WI38 (cell line): ENCODE measurements around the gene RGS9BP.
"Not testable (repeated sequence)": the region's sequence is repeated elsewhere in the genome, so short reads cannot be mapped to it uniquely, and the experiment has no call there.

Source experiments
- H3K4me3 ChIP-seq: 2 replicates; pipeline ENCODE4 v1.5.1; 2011; ENCODE audit warnings: low read depth, mild to moderate bottlenecking, control low read depth, low read length
- CTCF ChIP-seq: IDR thresholded peaks from 2 replicates; pipeline ENCODE4 v1.5.1; 2012; ENCODE audit warnings: low read depth, mild to moderate bottlenecking, control low read depth, low read length

The RGS9BP gene

GRCh38 chr19:32691291-32691951, 15.8 kb downstream of the RGS9BP start, which contains the start of gene NUDT19:
TSS of gene NUDT19 (plus strand) at chr19:32691821. CDS start at chr19:32691961, 140 bp downstream.
- no peak for TF ChIP-seq CTCF
- peak within 1 kb of the TSS; percentile 70 for H3K4me3 ChIP-seq

GRCh38 chr19:32691952-32692726, 16.5 kb downstream of the RGS9BP start:
- TF ChIP-seq CTCF, result no peak
- peak overlapping the region; percentile 70 for H3K4me3 ChIP-seq

- H3K4me3 ChIP-seq, result peak overlapping the region; percentile 70
- TF ChIP-seq CTCF, result no peak
Measured at GRCh38 chr19:32692727-32693061, 17.0 kb downstream of the RGS9BP start.

DNA sequence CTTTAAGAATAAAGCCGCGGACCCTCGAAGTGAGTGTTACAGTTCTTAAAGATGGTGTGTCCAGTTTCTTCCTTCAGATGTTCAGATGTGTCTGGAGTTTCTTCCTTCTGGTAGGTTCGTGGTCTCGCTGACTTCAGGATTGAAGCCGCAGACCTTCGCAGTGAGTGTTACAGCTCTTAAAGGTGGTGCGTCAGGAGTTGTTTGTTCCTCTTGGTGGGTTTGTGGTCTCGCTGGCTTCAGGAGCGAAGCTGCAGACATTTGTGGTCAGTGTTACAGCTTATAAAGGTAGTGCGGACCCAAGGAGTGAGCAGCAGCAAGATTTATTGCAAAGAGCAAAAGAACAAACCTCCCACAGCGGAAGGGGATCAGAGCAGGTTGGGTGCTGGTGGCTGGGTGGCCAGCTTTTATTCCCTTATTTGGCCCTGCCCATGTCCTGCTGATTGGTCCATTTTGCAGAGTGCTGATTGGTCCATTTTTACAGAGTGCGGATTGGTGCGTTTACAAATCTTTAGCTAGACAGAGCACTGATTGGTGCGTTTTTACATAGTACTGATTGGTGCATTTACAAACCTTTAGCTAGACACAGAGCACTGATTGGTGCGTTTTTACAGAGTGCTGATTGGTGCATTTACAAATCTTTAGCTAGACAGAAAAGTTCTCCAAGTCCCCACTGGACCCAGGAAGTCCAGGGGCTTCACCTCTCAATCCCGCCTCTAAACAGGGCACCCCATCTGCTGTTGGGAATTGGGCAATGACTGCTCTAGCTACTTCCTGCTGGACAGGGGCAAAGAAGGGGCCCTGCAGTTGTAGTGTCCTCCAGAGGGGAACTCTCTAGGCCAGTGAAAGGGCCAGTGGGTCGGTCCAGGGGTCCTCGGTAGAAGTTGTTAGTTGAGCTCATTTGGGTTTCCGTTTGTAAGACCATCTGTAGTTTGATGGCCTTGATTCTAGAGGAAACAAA, 17.8 kb downstream of the RGS9BP start:
- peak overlapping the region; percentile 70 for H3K4me3 ChIP-seq

- not testable (repeated sequence) for H3K4me3 ChIP-seq
Measured at GRCh38 chr19:32694316-32694715, 18.7 kb downstream of the RGS9BP start.

DNA sequence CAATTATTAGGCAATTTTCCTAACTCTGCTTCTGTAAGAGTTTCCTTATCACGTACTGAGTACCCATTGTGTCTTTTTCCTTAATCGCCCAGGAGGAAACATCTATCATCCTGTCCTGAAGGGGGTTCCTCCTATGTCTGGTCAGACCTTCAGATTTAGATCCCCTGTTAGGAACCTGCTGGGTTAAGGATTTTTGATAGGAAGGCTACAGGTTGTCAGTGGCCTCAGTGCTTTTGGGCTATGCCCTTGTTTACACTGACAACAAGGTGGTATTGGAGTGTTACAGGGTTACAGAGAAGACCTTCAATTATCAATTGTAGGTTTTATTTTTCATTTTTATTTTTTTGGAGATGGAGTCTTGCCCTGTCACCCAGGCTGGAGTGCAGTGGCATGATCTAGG, 19.2 kb downstream of the RGS9BP start:
- H3K4me3 ChIP-seq, result not testable (repeated sequence)

DNA sequence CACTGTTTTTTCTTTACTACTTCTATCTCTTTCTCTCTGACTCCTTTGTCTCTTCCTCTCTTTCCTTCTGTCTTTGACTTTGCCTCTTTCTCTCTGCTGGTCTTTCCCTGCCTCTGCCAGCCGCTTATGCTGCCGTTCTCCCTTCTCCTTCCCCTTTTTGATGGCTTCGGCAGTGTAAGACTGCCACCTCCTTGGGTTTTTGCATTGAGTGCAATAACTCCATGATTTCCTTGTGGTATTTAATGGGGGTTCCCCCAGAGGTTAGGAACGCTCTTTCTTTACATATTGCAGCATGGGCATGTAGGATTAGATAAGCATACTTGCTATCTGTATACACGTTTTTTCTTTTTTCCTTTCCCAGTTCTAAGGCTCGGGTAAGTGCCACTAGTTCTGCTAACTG, 19.9 kb downstream of the RGS9BP start:
- H3K4me3 ChIP-seq, result not testable (repeated sequence)

- H3K4me3 ChIP-seq, result not testable (repeated sequence)
Measured at GRCh38 chr19:32696771-32697170, 21.1 kb downstream of the RGS9BP start.

DNA sequence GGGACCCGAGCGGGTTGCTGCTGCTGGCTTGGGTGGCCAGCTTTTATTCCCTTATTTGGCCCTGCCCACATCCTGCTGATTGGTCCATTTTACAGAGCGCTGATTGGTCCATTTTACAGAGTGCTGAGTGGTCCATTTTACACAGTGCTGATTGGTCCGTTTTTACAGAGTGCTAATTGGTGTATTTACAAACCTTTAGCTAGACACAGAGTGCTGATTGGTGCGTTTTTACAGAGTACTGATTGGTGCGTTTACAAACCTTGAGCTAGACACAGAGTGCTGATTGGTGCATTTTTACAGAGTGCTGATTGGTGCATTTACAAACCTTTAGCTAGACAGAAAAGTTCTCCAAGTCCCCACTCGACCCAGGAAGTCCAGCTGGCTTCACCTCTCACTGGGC, 24.5 kb downstream of the RGS9BP start:
- H3K4me3 ChIP-seq, result not testable (repeated sequence)

DNA sequence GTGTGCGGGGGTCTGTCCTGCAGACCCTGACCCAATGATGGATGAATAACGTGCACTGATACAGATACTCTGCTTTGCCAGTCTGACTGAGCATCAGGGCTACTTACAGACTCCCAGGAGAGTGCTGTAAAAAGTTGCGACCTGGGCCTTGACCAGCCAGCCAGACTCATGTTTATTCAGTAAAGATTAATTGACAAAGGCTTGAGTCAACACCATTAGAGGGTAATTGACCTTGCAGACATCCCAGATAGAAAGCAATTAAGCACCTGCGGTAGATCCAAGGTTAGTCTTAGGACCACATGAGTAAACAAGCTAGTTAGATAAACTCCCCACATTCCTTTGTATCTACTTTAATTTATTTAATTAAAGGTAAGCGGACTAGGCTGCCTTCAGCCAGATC, 26.4 kb downstream of the RGS9BP start:
- H3K4me3 ChIP-seq, result no peak overlapping the region
- no peak for TF ChIP-seq CTCF

DNA sequence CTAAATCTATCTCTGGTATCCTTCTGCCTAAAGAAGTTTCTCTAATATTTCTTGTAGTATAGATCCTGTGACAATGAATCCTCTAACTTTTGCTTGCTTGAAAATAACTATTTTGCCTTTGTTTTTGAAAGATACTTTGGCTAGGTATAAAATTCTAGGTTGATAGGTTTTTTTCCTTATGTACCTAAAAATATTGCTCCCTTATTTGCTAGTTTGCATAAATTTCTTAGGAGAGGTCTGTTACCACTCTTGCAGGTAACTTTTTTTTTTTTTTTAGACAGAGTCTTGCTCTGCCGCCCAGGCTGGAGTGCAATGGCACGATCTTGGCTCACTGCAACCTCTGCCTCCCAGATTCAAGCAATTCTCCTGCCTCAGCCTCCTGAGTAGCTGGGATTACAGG, 28.4 kb downstream of the RGS9BP start:
- H3K4me3 ChIP-seq, result not testable (repeated sequence)
